Hepatocyte (in vitro differentiated cells): ENCODE results near the gene KLK1.

Source experiments
- CTCF ChIP-seq: fragments of 200-600 bp; sonication (generic); IDR thresholded peaks from 2 replicates; pipeline ENCODE4 v1.5.1; 2016; ENCODE audit warnings: antibody characterized with exemption, mild to moderate bottlenecking; ENCODE audit not compliant: poor library complexity
- EZH2 ChIP-seq: fragments of 200-600 bp; sonication (generic); IDR thresholded peaks from 2 replicates; pipeline ENCODE4 v1.6.1; 2016; ENCODE audit warnings: antibody characterized with exemption, mild to moderate bottlenecking, borderline replicate concordance
- EZH2phosphoT487 ChIP-seq: fragments of 200-600 bp; sonication (generic); IDR thresholded peaks from one replicate; pipeline ENCODE4 v1.6.1; 2018; ENCODE audit warnings: antibody characterized with exemption, mild to moderate bottlenecking, low read depth, moderate library complexity; ENCODE audit not compliant: unreplicated experiment, severe bottlenecking

DNA sequence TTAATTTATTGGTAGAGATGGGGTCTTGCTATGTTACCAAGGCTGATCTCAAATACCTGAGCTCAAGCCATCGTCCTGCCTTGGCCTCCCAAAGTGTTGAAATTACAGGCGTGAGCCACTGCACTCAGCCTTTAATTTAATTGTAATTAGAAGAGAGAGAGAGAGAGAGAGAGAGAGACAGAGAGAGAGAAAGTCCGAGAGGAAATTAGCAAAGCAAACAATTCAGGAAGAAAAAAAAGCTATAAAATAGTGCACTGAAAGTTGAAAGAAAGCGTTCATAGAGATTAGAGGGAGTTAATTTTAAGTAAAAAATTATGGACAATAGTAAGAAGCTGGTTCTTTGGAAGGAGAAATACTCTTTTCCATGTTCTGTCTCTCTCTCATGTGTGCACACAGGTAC lies 46.3 kb downstream of the KLK1 start:
- TF ChIP-seq CTCF (no peak), EZH2 (no peak), EZH2phosphoT487 (no peak)
